Measurements from ENCODE around the gene NXF2. TPM values are rescaled to one million over a fixed set of nuclear protein-coding genes. Genes with fewer than 3 reads are reported as not detected.

The NXF2 gene
- total RNA-seq (2022; extraction: Qiagen RNA extraction; ENCODE audit: low read depth) = not detected in 5 replicates

GRCh38 chrX:102246893-102247292, at the start of gene NXF2:
Gene NXF2 (plus strand): TSS chrX:102247167. CDS start chrX:102307079, 59,912 bp downstream.

GRCh38 chrX:102214986-102215385, 32.0 kb upstream of the NXF2 start, which contains the start of gene TCP11X1:
Gene TCP11X1 (plus strand): TSS chrX:102215301.

Other genes with a start within 250 kb of the NXF2 start
- gene TCEAL2, start 121.5 kb upstream of the NXF2 start, total RNA-seq (2022; extraction: Qiagen RNA extraction; ENCODE audit: low read depth) = not detected in 5 replicates
- gene TCEAL6, start 104.7 kb upstream of the NXF2 start, total RNA-seq (2022; extraction: Qiagen RNA extraction; ENCODE audit: low read depth) = not detected in 5 replicates
- gene BEX5, start 91.2 kb upstream of the NXF2 start, total RNA-seq (2022; extraction: Qiagen RNA extraction; ENCODE audit: low read depth) = not detected in 5 replicates
- not detected in 5 replicates for gene TCP11X1, start 31.9 kb upstream of the NXF2 start, total RNA-seq (2022; extraction: Qiagen RNA extraction; ENCODE audit: low read depth)
- not detected in 5 replicates for gene NXF2B, start 192.8 kb downstream of the NXF2 start, total RNA-seq (2022; extraction: Qiagen RNA extraction; ENCODE audit: low read depth)
- not detected in 5 replicates for gene TCP11X2, start 224.6 kb downstream of the NXF2 start, total RNA-seq (2022; extraction: Qiagen RNA extraction; ENCODE audit: low read depth)